Spleen (tissue), 11 donors: ENCODE data around the gene XG. TPM values are rescaled to one million over a fixed set of nuclear protein-coding genes. Genes with fewer than 3 reads are reported as not detected.
"Not testable (repeated sequence)": the region's sequence is repeated elsewhere in the genome, so short reads cannot be mapped to it uniquely, and the experiment has no call there.

Source experiments
- DNase-seq: peaks from one replicate; pipeline ENCODE4 v3.0.0-alpha.2; 2020
- H3K27ac ChIP-seq, 8 donors: fragments of 200-600 bp; sonication (generic) in 7 of 8; 1 replicate in 4 of 8; 2 replicates in 4 of 8; pipeline versions ENCODE4 v1.5.0 to v1.8.0; 2016 to 2021; ENCODE audit warnings: inconsistent platforms in 4 of 8, mild to moderate bottlenecking in 4 of 8, moderate library complexity in 1 of 8
- H3K27me3 ChIP-seq, 7 donors: fragments of 200-600 bp; sonication (generic) in 6 of 7; replicated peaks in 1 of 7; 1 replicate in 4 of 7; 2 replicates in 3 of 7; pipeline versions ENCODE4 v1.5.0 to v1.8.0; 2016 to 2021; ENCODE audit warnings: inconsistent platforms in 3 of 7, mild to moderate bottlenecking in 1 of 7
- H3K36me3 ChIP-seq, 6 donors: fragments of 200-600 bp; sonication (generic) in 5 of 6; 1 replicate in 4 of 6; 2 replicates in 2 of 6; pipeline versions ENCODE4 v1.5.0 to v1.8.0; 2016 to 2021; ENCODE audit warnings: inconsistent platforms in 2 of 6
- H3K4me1 ChIP-seq, 6 donors: fragments of 200-600 bp; sonication (generic) in 5 of 6; 1 replicate in 3 of 6; 2 replicates in 3 of 6; pipeline versions ENCODE4 v1.5.0 to v1.8.0; 2016 to 2021; ENCODE audit warnings: inconsistent platforms in 3 of 6
- H3K4me3 ChIP-seq, 8 donors: fragments of 200-600 bp; sonication (generic) in 7 of 8; 1 replicate in 4 of 8; 2 replicates in 4 of 8; pipeline versions ENCODE4 v1.5.0 to v1.8.0; 2016 to 2021; ENCODE audit warnings: inconsistent platforms in 4 of 8, mild to moderate bottlenecking in 4 of 8, moderate library complexity in 2 of 8
- H3K9me3 ChIP-seq, 8 donors: fragments of 200-600 bp; sonication (generic) in 7 of 8; 1 replicate in 4 of 8; 2 replicates in 4 of 8; pipeline versions ENCODE4 v1.5.0 to v1.8.0; 2016 to 2021; ENCODE audit warnings: inconsistent platforms in 4 of 8
- CTCF ChIP-seq, 11 experiments: fragments of 200-600 bp in 7 of 11; fragments of 450-650 bp in 4 of 11; sonication (generic) in 4 of 11; IDR thresholded peaks in 8 of 11; conservative IDR thresholded peaks in 3 of 11; 1 replicate in 7 of 11; 2 replicates in 4 of 11; pipeline versions ENCODE4 v1.4.0 to v1.8.0; 2016 to 2021; ENCODE audit warnings: antibody characterized with exemption in 11 of 11, inconsistent platforms in 4 of 11, mild to moderate bottlenecking in 1 of 11
- POLR2A ChIP-seq, 3 donors: fragments of 450-650 bp; IDR thresholded peaks; one replicate each; pipeline ENCODE4 v1.5.1; 2017; ENCODE audit warnings: antibody characterized with exemption in 3 of 3, mild to moderate bottlenecking in 1 of 3
- POLR2AphosphoS5 ChIP-seq, 3 donors: sonication (generic); formaldehyde crosslinking; IDR thresholded peaks; one replicate each; pipeline ENCODE4 v1.5.1; 2017; ENCODE audit warnings: antibody characterized with exemption in 3 of 3
- WGBS, 5 donors: extraction: QIAGEN DNeasy Blood & Tissue Kit in 3 of 5; methylation state at CpG; one replicate each; pipeline versions ENCODE4 v1.1.5 to v1.1.7; 2013 to 2018; 5-methylcytosine and 5-hydroxymethylcytosine counted together
- intact Hi-C: fragments of 100-400 bp; cut with DNase I; formaldehyde crosslinking; loops from one replicate; pipeline ENCODE4 v1.15.0; 2023; ENCODE audit warnings: low total_unique reads
- polyA plus RNA-seq, 3 donors: library from polyadenylated mRNA; stranded (reverse); fragments of 200-250 nt; gene quantifications; one replicate each; pipeline ENCODE4 v1.2.1, GENCODE V29; 2013
- total RNA-seq, 7 donors: library from RNA; depleted of rRNA in 3 of 7; stranded (reverse); fragments of >200 nt in 3 of 7; fragmentation: NEBNext Ultra II Directional in 4 of 7; extraction: Animal tissue kit (Norgen Biotek cat#: 25700) in 4 of 7; gene quantifications; one replicate each; pipeline versions ENCODE4 v1.1.0 to v1.2.1, GENCODE V29; 2016 to 2021
- donor health status: healthy with polysubstance abuse.
- donor health status: DM: no; HTN: no; CAD: no; lungs with moderate emphysema.
- donor health status: DM: no; HTN: no; CAD: no.
- donor health status: Bipolar disorder and iron deficiency.
- donor health status: healthy.
- donor health status: DM: no; HTN: no; CAD: no.
- donor health status: DM: yes; HTN: yes; CAD: no.

The XG gene
- total and polyA plus RNA-seq, 10 donors: 0.03 to 0.87 (median 0.20) TPM; not detected in 4

- TF ChIP-seq CTCF (IDR thresholded peaks at IDR 0.05 in 8 of 11, conservative IDR thresholded peaks at IDR 0.05 in 3 of 11): no peak
- TF ChIP-seq POLR2AphosphoS5 (IDR thresholded peaks at IDR 0.05): no peak
- TF ChIP-seq POLR2A (IDR thresholded peaks at IDR 0.05): no peak
- no peak for DNase-seq
- Histone ChIP-seq H3K27me3 (no peaks in the 10 kb centered on the region), H3K27ac (no peak overlapping the region), H3K4me1 (no peaks in the 10 kb centered on the region), H3K9me3 (no peaks in the 10 kb centered on the region), H3K4me3 (no peak overlapping the region), H3K36me3 (no peaks in the 10 kb centered on the region)
- intact Hi-C loops: no loop called here
- 38 to 71% (median 64%) methylated on average over 1 to 2 of the region's 2 CpGs for WGBS, 5 donors
These were observed 9.4 kb downstream of the XG start for GRCh38 chrX:2761246-2761645.

- WGBS, 5 donors: 52 to 78% (median 67%) methylated on average over 4 of the region's 4 CpGs
- H3K4me1 ChIP-seq, H3K9me3 ChIP-seq, H3K27ac ChIP-seq, intact Hi-C loops, H3K27me3 ChIP-seq, H3K36me3 ChIP-seq, DNase-seq, H3K4me3 ChIP-seq: not testable (repeated sequence)
These were observed 10.8 kb downstream of the XG start for GRCh38 chrX:2762671-2763070.

GRCh38 chrX:2764766-2765548 lies 13.1 kb downstream of the XG start:
- WGBS, 5 donors: 73 to 82% (median 82%) methylated on average over 17 to 19 of the region's 19 CpGs
- H3K36me3 ChIP-seq, H3K27me3 ChIP-seq, H3K9me3 ChIP-seq, DNase-seq, intact Hi-C loops, H3K4me1 ChIP-seq, H3K4me3 ChIP-seq, H3K27ac ChIP-seq: not testable (repeated sequence)

- intact Hi-C loops: no loop called here
- TF ChIP-seq POLR2AphosphoS5 (IDR thresholded peaks at IDR 0.05) (no peak), POLR2A (IDR thresholded peaks at IDR 0.05) (no peak), CTCF (IDR thresholded peaks at IDR 0.05 in 8 of 11, conservative IDR thresholded peaks at IDR 0.05 in 3 of 11) (no peak)
- WGBS, 5 donors: 79 to 86% (median 81%) methylated on average over 5 of the region's 5 CpGs
- Histone ChIP-seq H3K4me3 (no peak overlapping the region), H3K27ac (no peak overlapping the region), H3K4me1 (no peaks in the 10 kb centered on the region), H3K9me3 (peaks cover 0 to 8% (median 0%) of the 10 kb centered on the region in 8 donors), H3K36me3 (no peaks in the 10 kb centered on the region), H3K27me3 (peaks cover 0 to 7% (median 0%) of the 10 kb centered on the region in 7 donors)
- DNase-seq: no peak
These were observed 13.7 kb downstream of the XG start for GRCh38 chrX:2765549-2765830.

- no peak overlapping the region for H3K27ac ChIP-seq
- peaks cover 0 to 8% (median 0%) of the 10 kb centered on the region in 8 donors for H3K9me3 ChIP-seq
- H3K4me3 ChIP-seq: no peak overlapping the region
- intact Hi-C loops: no loop called here
- TF ChIP-seq CTCF (IDR thresholded peaks at IDR 0.05 in 8 of 11, conservative IDR thresholded peaks at IDR 0.05 in 3 of 11) (no peak), POLR2A (IDR thresholded peaks at IDR 0.05) (no peak), POLR2AphosphoS5 (IDR thresholded peaks at IDR 0.05) (no peak)
- DNase-seq: no peak
- H3K4me1 ChIP-seq: no peaks in the 10 kb centered on the region
- 65 to 84% (median 79%) methylated on average over 11 of the region's 11 CpGs for WGBS, 5 donors
- H3K36me3 ChIP-seq: no peaks in the 10 kb centered on the region
- peaks cover 0 to 7% (median 0%) of the 10 kb centered on the region in 7 donors for H3K27me3 ChIP-seq
These were observed 15.1 kb downstream of the XG start for GRCh38 chrX:2766906-2767305.
